ENCODE results near the gene FATE1.

The FATE1 gene

DNA sequence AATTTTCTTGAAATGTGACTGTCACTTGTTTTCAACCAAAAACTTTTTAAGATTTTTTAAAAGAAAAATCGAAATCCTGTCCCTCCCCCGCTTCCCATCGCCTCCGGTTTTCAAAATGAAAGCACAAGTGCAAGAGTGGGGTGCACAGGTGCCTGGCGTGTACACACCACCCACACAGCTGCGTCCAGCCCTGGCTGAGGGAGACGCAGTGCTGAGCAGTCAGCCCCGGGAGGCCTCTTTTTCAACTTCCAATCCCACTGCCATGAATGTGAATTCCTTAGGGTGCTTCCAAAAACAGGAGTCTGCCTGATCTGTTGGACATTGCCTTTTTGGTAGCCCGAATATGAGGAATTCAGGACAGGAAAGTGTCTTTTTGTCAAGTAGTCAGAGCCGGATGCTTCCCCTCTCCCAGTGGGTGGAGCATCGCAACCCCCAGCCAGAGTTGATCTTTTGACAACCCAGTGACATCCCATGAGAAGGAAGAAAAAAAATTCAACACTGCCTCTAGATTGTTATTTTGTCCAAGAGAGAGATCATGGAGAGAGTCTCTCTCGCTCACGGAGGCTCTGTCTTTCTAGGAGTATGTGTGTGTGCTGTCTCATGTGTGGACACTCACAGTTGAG lies 11.7 kb upstream of the FATE1 start:
- DNase-seq, result no peak

DNA sequence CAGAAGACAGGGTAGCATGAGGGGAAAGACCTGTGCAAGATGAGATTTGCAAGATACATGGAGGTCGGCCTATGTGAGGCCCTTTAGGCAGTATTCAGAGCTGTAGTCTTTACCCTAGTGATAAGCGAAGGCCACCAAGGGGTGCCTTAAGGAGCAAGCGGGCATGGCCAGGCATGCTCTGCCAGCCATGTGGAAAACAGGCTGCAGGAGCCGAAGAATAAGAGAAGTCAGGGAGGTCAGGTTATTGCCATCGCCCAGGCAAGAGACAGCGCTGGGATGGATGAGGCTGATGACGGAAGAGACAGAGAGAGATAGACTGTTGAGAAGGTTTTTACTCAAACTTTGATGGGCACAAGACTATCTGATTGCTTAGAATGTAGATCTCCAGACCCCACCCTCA lies 7.0 kb upstream of the FATE1 start:
- DNase-seq, result no peak

DNA sequence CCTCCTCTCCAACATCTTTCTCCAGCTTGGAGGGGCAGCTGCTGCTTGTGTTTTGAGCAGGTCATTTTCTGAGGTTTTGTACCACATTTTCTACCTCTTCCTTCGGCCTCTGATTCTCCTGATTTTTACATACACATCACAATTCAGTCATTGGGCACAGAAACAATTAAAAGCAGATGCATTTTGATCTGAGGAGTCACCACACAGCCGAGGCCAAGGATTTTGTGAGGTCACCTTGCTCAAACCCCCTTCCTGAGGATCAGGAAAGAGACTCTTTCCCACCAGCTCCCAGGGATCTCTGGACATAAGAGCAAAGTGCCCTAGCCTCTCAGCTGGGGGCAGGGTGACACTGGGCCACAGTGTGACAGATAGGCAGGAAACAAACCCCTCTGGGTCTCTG lies 5.4 kb upstream of the FATE1 start:
- no peak for DNase-seq

DNA sequence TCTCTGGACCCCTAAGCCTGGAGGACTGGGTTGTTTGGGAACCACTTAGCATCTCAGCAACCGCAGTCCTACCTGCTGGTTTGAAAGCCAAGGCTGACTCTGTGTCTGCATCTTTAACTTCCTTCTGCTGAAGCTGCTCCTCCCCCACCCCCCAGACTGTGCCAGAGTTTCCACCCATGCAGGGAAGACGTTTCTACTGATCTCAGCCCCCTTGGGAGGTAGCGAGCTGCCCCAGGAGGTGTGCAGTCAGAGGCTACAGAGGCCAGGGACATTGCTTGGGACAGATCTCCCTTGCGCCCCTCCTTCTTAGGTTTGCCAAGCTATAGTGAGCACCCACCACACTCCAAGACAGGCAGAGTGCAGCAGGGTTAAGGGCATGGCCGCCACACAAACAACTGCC lies 4.7 kb upstream of the FATE1 start:
- no peak for DNase-seq

DNA sequence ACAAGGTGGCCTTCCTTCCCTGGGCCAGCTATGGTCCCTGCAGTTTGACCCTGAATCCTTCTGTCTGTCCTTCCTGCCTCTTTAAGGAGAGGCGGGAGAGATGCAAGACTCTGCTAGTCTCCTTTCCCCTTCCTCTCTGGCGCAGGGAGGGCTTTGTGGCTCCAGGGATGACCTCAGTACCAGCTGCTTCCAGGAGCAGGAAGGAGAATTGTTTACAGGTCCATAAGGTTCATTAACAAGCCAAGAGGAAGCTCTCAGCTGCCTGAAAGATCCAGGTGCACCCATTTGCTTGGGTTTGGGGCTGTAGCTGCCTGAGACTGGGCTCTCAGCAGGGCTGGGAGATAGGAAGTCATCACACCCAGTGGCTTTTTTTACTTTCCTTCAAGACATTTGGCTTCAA lies 4.0 kb upstream of the FATE1 start:
- no peak for DNase-seq

DNA sequence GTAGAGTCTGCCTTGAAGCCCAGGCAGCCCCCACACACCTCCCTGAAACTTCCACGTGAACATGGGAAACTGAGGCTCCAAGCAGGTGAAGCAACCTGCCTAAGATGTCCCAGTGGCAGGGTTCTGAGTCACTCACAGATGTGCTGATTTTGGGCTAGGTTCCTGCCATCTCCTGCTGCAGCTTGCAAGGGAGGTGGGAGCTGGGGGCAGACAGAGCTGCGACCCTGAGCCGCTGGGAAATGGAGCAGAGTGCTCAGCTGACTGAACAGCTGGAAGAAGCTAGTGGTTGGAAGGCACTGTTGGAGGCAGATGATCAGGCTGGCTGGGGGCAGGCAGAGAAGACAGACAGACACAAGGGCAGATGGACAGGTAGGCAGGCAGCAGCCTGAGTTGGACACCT lies 3.6 kb upstream of the FATE1 start:
- DNase-seq, result no peak

DNA sequence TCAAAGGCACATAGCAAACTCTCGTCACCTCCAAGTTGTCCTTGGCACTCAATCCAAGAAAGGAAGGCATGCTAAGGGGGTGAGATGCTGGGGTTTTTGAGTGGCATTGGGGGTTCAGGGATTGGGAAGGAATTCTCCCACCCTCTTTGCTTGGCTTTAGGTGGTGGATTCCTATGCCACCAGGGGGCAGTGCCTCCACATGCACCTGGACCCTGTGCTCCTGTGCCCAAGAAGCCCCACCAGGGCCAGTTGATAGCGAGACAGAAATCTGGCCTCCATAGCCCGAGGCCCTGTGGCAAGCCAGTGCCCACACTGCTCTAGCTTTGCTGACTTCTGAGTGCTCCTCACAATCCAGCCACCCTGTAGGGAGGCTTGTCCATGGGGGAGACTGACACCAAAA lies 2.0 kb upstream of the FATE1 start:
- peak; percentile 30 for DNase-seq

DNA sequence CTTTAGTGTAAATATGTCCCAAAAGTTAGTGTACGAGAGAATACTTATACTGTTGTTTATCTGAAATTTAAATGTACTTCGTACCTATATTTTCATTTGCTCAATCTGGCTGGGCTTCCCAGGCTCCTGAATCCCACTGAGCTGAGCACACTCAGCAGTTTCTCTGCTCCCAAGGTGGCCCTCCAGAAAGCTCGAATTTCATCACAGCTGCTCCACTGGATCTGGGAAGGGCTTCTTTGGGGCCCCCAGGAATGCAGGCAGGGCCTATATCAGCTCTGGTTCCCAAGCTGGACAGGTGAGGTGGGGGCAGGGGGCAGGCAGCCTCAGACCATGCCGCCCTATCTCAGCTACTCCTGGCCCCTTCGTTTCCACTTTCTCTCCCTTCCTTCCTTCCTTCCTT lies 1.5 kb upstream of the FATE1 start:
- no peak for DNase-seq

DNA sequence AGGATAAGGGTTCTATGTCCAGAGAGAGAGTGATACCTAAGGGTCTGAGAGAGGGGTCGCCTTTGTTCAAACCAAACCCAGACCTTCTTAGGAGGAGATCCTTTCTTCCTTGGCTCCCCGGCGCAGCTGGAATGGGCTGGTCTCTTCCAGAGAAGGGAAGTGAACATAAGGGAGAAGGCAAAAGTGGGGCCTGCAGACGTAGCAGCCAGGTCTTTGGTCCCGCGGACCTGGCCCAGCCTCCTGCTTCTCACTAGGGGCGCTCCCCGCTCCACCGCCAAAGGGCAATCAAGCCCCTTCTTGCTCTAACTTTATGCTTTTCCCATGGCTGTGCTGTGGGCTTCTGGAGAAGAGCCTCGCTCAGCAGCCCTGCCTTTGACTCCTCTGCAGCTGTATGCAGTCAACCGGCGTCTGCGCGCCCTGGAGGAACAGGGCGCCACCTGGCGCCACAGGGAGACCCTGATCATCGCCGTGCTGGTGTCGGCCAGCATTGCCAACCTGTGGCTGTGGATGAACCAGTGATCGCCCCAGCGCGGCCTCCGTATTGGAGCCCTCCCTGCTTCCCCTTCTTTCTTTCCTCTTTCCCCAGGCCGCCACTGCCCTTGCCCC lies 6.5 kb downstream of the FATE1 start:
- peak; percentile 13 for DNase-seq

DNA sequence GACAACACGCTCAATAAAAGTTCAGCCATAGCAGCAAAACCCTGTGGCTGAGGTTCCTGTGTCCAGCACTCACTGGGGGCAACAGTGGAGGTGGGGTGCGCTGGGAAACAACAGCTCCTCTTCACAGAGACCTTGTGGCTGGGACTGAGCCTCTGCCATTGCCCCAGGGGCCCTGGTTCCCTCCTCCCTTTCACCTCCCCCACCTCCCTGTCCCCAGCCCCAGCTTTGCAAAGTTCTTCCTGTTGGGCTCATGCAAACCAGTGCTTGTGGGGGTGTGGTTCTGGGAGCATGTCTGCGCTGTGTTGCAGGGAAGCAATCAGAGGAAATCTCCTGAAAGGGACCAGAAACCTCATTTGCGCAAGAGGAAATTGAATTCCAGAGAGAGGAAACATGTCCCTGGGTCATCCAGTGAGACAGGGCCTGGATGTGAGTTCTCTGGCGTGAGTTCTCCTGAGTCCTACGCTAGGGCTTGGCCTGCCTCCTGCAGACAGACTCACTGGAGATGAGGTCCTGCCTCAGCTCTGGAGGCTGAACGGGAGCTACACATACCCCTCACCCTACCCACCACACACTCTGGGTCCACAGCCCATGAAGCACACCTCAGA lies 7.4 kb downstream of the FATE1 start:
- DNase-seq, result no peak

DNA sequence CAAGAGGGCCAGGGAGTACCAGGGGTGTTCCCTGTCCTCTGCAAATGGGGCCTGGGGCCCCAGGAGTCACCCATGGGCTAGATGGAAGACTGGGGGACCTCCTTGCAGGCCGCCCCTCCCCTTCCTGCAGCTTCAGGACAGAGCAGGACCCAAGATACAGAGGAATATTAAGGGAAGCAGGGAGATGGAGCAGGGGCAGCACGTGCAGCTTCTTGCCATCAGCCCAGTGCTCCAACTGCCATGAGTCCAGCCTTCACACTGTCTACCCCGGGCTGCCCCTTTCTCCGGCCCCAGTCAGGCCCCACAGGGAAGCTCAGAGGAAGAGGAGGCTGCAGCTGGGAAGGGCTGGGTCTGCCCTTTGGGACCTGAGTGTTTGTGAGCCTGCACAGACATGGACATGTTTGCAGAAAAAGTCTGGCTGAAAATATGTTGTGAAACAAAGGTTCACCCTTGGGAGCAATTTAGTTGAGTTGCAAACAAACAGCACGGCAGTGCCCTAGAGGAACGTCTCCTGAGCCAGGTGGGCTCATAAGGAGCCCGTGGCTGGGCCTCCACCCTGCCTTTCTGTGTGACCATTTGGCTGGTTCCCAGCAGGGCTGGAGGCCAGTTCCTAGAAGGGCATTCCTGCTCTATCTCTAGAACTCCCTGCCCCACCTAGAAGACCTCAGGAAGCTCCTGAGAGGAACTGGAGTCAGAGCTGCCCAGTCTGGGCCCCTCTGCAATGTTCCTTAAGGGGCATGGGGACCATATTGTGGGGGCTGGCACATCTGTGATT lies 8.9 kb downstream of the FATE1 start:
- DNase-seq, result no peak

DNA sequence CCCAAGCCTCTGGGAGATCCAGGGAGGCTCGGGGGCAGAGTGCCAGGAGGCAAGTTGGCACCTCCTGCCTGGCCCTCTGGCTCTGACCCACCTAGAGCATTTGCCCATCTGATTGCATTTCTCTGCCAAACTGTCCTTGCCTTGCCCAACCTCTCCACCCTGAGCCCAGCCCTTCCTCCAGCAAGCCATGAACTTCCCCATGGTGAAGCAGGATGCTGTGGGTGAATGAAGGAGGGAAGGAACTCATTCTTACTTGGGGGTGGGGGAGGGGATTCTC lies 9.4 kb downstream of the FATE1 start:
- no peak for DNase-seq

DNA sequence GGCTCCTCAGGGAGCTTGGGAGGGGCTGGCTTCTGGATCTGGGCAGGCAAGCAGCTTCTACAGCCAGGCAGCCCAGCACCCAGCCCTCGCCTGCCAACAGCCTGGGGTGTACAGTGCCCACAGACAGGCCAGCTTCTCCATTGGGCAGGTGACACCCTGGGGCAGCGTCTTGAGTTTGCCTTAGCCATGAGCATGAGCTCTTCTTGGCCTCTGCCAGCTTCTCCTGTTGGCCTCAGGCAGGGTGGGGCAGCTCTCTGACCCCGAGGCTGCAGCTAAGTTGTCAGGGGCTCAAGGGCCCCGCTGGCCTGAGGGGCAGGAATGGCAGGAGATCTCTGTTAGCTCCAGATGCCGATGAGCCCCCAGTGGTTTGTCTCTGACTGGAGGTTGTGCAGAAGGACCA lies 10.9 kb downstream of the FATE1 start:
- DNase-seq, result no peak

DNA sequence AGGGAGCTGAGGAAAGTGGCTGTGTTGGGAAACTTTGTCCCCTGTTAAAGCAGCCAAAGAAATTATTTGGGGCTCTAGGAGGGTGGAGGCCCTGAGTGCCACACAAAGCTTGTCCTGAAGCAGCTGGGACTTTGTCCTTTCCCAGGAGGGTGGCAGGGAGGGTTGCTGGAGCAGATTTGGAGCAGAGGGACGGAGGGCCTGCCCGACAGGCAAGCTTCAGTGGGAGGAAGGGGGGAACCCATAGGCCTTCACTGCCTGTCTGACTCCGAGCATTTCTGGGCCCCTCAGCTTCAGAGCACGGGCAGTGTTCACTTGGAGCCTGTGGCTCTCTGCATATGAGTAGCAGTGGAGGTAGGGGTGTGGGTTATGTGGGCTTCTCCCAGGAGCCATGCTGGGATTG lies 11.5 kb downstream of the FATE1 start:
- DNase-seq, result no peak

DNA sequence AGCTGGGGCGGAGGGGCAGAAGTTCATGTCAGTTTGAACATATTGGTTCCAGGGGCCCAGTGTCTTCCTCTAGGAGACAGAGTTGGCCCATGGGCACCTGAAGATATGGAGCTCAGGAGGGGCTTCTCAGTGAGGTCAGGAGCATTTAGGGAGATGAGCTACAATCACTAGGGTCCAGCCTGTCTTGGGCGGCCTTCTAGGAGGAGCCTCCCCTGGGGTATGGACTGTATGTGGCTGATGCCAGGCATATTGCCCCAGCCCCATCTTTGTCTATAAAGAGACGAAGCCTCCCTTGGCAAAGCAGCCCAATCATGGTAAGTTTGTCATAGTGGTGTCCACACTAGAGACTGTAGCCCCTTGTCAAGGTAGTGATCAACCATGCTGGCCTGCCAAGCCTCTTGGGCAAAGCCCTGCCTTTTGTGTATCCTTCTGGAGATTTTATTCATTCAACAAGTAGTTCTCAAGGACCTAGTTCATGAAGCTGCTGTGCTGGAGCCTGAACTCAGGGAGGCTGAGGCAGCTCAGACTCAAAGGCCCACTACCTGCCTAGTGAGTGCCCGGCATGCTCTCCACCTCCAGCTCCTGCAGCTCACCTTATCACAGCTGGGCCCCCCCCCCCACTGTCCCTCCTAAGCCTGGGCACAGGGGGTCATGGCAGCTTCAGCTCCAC lies 13.4 kb downstream of the FATE1 start:
- no peak for DNase-seq

DNA sequence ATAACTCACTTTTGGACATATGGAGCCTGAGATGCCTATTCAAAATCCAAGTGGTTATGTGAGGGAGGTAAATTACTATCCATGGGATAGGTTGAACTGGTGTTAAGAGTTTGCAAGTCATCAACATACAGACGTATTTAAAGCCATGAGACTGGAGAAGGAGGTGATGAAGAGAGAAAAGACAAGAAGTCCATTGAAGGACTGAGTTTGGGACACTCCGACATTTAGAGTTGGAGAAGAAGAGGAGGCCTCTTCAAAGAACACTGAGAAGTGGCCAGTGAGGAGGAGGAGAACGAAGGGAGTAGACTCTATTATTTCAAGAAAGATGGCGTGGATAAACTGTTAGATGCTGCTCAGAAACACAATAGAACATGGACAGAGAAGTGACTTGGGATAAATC lies 18.6 kb downstream of the FATE1 start, which contains the start of gene CNGA2:
CNGA2 (plus strand) TSS at position 301 of the 400 bp plus-strand sequence. CDS start 3,738 bp downstream, outside the sequence.
- no peak for DNase-seq

DNA sequence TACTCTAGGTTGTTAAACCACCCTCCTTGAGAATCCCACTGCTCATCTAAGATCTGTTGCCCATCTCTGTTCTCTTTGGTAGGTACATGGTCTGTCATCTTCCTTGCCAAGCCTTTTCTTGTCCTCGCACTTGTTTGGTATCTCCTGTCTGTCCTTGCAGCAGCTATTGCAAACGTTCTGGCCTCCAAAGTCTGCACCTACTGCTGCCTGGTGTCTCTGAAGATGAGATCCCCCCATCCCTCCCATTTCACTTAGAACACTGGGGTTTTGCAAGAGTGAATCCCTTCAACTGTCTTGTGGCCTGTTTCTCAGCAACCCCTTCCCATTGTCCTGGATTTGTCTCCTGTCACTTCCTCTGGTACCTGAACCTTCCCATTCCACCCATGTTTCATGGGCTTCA lies 19.4 kb downstream of the FATE1 start:
- no peak for DNase-seq

DNA sequence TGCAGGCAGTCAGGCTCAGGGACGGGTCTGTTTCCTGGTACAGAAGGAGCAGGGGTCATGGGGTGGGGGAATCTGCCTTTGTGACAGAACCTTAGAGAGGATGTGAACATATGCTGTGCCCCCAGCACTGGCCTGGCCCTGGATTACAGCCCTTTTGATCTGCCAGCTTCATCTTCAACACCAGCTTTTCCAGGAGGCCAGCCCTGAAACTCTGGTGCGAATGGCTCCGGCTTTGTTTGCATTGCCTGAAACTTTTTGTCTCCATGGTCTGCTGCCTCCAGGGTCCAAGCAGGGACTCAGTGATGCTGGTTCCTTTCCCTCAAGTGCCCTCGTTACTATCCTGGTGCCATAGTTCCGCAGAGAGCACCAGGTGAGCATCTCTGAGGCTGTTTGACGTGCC lies 20.9 kb downstream of the FATE1 start:
- no peak for DNase-seq

DNA sequence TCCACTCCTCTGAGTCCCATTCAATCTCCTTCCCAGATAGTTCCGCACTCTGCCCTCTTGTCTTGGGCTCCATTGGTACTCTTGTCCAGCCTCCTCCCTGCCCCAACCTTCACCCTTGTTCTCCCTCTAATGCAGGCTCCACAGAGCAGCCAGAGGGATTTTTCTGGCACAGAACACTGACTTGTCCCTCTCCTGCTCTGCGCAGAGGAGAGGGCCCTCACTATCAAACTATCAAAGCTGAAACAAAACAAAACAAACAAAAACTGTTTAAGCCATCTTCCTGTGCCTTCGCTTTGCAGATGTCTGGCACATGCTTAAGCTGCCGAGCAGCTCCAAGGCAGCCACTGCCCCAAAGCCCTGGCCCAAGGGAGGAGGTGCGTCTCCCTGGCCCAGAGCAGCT lies 21.7 kb downstream of the FATE1 start:
- DNase-seq, result no peak

DNA sequence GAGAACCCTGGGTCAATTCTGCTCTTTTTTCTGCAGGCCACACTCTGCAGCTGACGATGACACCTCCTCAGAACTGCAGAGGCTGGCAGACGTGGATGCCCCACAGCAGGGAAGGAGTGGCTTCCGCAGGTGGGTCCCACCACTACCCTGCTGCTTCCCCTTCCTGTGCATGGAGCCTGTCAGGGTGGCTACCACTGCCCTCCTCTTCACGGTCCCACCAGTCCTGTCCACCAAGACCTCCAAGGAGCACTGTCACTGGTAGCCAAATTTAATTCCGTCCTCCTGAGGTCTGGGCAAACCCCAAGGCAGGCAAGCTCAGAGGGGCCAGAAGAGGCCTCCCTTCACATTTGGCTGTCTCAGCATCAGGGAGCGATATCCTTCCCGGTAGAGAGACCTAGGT lies 22.9 kb downstream of the FATE1 start:
- no peak for DNase-seq

DNA sequence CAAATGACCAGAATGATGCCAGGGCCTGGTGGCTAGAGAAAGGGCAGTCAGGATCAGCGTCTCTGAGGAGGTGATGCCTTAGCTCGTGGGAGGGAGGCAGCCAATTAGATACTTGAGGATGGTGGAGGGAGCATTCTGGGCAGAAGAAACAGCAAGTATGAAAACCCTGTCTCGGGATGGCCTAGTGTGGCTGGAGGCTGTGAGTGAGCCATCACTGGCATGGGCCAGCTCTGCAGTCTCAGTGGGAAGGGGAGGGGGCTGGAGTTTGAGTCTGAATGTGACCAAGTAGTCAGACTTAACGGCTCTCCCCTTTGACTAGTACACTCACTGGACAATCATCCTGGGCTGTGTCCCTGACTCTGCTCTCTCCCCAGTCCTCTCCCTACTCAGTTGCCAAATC lies 25.8 kb downstream of the FATE1 start:
- no peak for DNase-seq

DNA sequence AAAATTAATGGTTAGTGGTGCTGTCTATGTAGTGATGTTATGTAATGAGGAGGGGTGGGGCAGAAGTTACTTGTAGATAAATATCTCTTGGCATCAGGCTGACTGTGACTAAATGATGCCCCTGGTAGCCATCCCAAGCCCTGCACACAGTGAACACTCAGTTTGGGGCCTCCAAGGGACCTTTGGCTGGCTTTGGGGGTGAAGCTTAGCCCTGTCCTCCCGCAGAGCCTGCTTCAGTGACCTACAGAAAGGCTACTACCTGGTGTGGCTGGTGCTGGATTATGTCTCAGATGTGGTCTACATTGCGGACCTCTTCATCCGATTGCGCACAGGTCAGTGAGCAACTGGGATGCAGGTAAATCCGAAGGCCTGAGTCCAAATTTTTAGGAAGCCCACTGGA lies 26.5 kb downstream of the FATE1 start:
- no peak for DNase-seq

DNA sequence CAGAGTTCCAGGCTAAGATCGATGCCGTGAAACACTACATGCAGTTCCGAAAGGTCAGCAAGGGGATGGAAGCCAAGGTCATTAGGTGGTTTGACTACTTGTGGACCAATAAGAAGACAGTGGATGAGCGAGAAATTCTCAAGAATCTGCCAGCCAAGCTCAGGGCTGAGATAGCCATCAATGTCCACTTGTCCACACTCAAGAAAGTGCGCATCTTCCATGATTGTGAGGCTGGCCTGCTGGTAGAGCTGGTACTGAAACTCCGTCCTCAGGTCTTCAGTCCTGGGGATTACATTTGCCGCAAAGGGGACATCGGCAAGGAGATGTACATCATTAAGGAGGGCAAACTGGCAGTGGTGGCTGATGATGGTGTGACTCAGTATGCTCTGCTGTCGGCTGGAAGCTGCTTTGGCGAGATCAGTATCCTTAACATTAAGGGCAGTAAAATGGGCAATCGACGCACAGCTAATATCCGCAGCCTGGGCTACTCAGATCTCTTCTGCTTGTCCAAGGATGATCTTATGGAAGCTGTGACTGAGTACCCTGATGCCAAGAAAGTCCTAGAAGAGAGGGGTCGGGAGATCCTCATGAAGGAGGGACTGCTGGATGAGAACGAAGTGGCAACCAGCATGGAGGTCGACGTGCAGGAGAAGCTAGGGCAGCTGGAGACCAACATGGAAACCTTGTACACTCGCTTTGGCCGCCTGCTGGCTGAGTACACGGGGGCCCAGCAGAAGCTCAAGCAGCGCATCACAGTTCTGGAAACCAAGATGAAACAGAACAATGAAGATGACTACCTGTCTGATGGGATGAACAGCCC lies 28.0 kb downstream of the FATE1 start:
- no peak for DNase-seq
